WTC11 (cell line): ENCODE data around the gene FBN3. TPM values are rescaled to one million over a fixed set of nuclear protein-coding genes. Genes with fewer than 3 reads are reported as not detected.

ENCODE experiments used
- ATAC-seq: fragments of 200-7000 bp; cut with Tn5 transposase; 2 replicates; pipeline ENCODE4 v1.10.0; 2021; ENCODE audit warnings: mild to moderate bottlenecking, moderate library complexity
- CTCF ChIA-PET: fragments of 300-600 bp; sonication (Branson Sonifier 250); formaldehyde crosslinking; loops from one replicate; lab custom pipeline; 2021; ENCODE audit warnings: antibody characterized with exemption; lab: Charles Lee
- POLR2A ChIA-PET: fragments of 350-600 bp; sonication (Branson Sonifier 250); formaldehyde crosslinking; loops from one replicate; lab custom pipeline; 2021; ENCODE audit warnings: antibody characterized with exemption; lab: Charles Lee
- DNase-seq: peaks from one replicate; pipeline ENCODE4 v3.0.0; 2021; ENCODE audit warnings: low spot score
- H3K27ac Mint-ChIP-seq: 2 replicates; pipeline ENCODE4 v1.8.0; 2021; ENCODE audit warnings: mixed read lengths
- H3K27me3 Mint-ChIP-seq: 2 replicates; pipeline ENCODE4 v1.8.0; 2021; ENCODE audit warnings: low read depth, mild to moderate bottlenecking, moderate library complexity, mixed read lengths
- H3K36me3 Mint-ChIP-seq: 2 replicates; pipeline ENCODE4 v1.8.0; 2021; ENCODE audit warnings: mixed read lengths
- H3K4me1 Mint-ChIP-seq: 2 replicates; pipeline ENCODE4 v1.8.0; 2022; ENCODE audit warnings: mixed read lengths
- H3K4me3 Mint-ChIP-seq: 2 replicates; pipeline ENCODE4 v1.8.0; 2021; ENCODE audit warnings: mild to moderate bottlenecking, moderate library complexity, mixed read lengths
- H3K9me3 Mint-ChIP-seq: 2 replicates; pipeline ENCODE4 v1.8.0; 2021; ENCODE audit warnings: mixed read lengths
- ATF1 ChIP-seq: sonication (generic); formaldehyde crosslinking; IDR thresholded peaks from 2 replicates; pipeline ENCODE4 v1.8.1; 2023; ENCODE audit warnings: mild to moderate bottlenecking, moderate library complexity, missing genetic modification reagents
- ATF2 ChIP-seq: sonication (generic); formaldehyde crosslinking; IDR thresholded peaks from 2 replicates; pipeline ENCODE4 v1.8.1; 2022; ENCODE audit warnings: low read depth, missing genetic modification reagents, borderline replicate concordance
- ATF6 ChIP-seq: sonication (generic); formaldehyde crosslinking; IDR thresholded peaks from 2 replicates; pipeline ENCODE4 v1.8.1; 2023; ENCODE audit warnings: mild to moderate bottlenecking, missing genetic modification reagents
- CREB1 ChIP-seq: sonication (generic); formaldehyde crosslinking; IDR thresholded peaks from 2 replicates; pipeline ENCODE4 v1.8.0; 2023; ENCODE audit warnings: mild to moderate bottlenecking, missing genetic modification reagents
- ELF4 ChIP-seq: sonication (generic); formaldehyde crosslinking; IDR thresholded peaks from 2 replicates; pipeline ENCODE4 v1.8.1; 2022; ENCODE audit warnings: low read depth, mild to moderate bottlenecking, moderate library complexity, missing genetic modification reagents
- ERG ChIP-seq: fragments of 250-450 bp; sonication (Bioruptor Pico); IDR thresholded peaks from 2 replicates; pipeline ENCODE4 v1.8.0; 2021; ENCODE audit warnings: mild to moderate bottlenecking
- JAZF1 ChIP-seq: fragments of 250-450 bp; sonication (Bioruptor Pico); IDR thresholded peaks from 2 replicates; pipeline ENCODE4 v1.9.0; 2021; ENCODE audit warnings: moderate library complexity, mild to moderate bottlenecking, inconsistent platforms
- JUN ChIP-seq: sonication (generic); formaldehyde crosslinking; IDR thresholded peaks from 2 replicates; pipeline ENCODE4 v1.8.0; 2023; ENCODE audit warnings: mild to moderate bottlenecking, missing genetic modification reagents
- NFATC4 ChIP-seq: fragments of 250-450 bp; sonication (Bioruptor Pico); IDR thresholded peaks from 2 replicates; pipeline ENCODE4 v1.9.0; 2021; ENCODE audit warnings: mild to moderate bottlenecking
- RELA ChIP-seq: sonication (generic); formaldehyde crosslinking; IDR thresholded peaks from 2 replicates; pipeline ENCODE4 v1.8.1; 2022; ENCODE audit warnings: missing genetic modification reagents, mild to moderate bottlenecking, borderline replicate concordance
- SP1 ChIP-seq: sonication (generic); formaldehyde crosslinking; conservative IDR thresholded peaks from 2 replicates; pipeline ENCODE4 v1.8.1; 2022; ENCODE audit warnings: missing genetic modification reagents
- STAT6 ChIP-seq: sonication (generic); formaldehyde crosslinking; conservative IDR thresholded peaks from 2 replicates; pipeline ENCODE4 v1.8.1; 2023; ENCODE audit warnings: mild to moderate bottlenecking, low read depth, missing genetic modification reagents, moderate library complexity
- USF1 ChIP-seq: sonication (generic); formaldehyde crosslinking; IDR thresholded peaks from 2 replicates; pipeline ENCODE4 v1.8.0; 2022; ENCODE audit warnings: mild to moderate bottlenecking, missing genetic modification reagents
- ZNF232 ChIP-seq: sonication (generic); formaldehyde crosslinking; IDR thresholded peaks from 2 replicates; pipeline ENCODE4 v1.8.0; 2022; ENCODE audit warnings: mild to moderate bottlenecking, missing genetic modification reagents
- ZNF281 ChIP-seq: sonication (generic); formaldehyde crosslinking; IDR thresholded peaks from 2 replicates; pipeline ENCODE4 v1.8.0; 2023; ENCODE audit warnings: mild to moderate bottlenecking, missing genetic modification reagents
- ZNF317 ChIP-seq: sonication (generic); formaldehyde crosslinking; IDR thresholded peaks from 2 replicates; pipeline ENCODE4 v1.8.1; 2023; ENCODE audit warnings: low read depth, mild to moderate bottlenecking, moderate library complexity, missing genetic modification reagents, borderline replicate concordance
- ZNF423 ChIP-seq: fragments of 250-450 bp; sonication (Bioruptor Pico); IDR thresholded peaks from 2 replicates; pipeline ENCODE4 v2.1.2; 2022; ENCODE audit warnings: mild to moderate bottlenecking, moderate library complexity
- ZSCAN18 ChIP-seq: fragments of 250-450 bp; sonication (Bioruptor Pico); IDR thresholded peaks from 2 replicates; pipeline ENCODE4 v2.1.2; 2022; ENCODE audit warnings: mild to moderate bottlenecking, moderate library complexity
- total RNA-seq: library from RNA; stranded (reverse); gene quantifications from 3 replicates; pipeline ENCODE4 v1.2.3, GENCODE V29; 2021

Gene FBN3
- total RNA-seq, 1 experiment from 2014 or later = 54.8 TPM

- no peak for TF ChIP-seq ZNF423 (CRISPR knock-in tag)
- TF ChIP-seq RELA (CRISPR knock-in tag) = no peak
- TF ChIP-seq, all 79 proteins: peak for 0
Measured at GRCh38 chr19:8042900-8043299, 106.5 kb downstream of the FBN3 start (continued).

- ChIA-PET POLR2A (no interaction called here), CTCF (interaction anchor here (1.4 kb wide), 1 partner anchor 39 kb away, joined by 6 read pairs; no protein-coding TSS in a partner anchor)
- peaks cover 16% of the 10 kb centered on the region for H3K27me3 Mint-ChIP-seq
- TF ChIP-seq ZNF281 (CRISPR knock-in tag) (no peak), ZSCAN18 (CRISPR knock-in tag) (no peak), CREB1 (CRISPR knock-in tag) (no peak), ZNF232 (CRISPR knock-in tag) (no peak), STAT6 (CRISPR knock-in tag) (no peak), SP1 (CRISPR knock-in tag) (no peak), ELF4 (CRISPR knock-in tag) (no peak), JUN (CRISPR knock-in tag) (no peak)
- no peak for ATAC-seq
- no peak for DNase-seq
- H3K9me3 Mint-ChIP-seq = peaks cover 4% of the 10 kb centered on the region; the same call in 1 of the 2 replicates
- H3K36me3 Mint-ChIP-seq = no peaks in the 10 kb centered on the region
- H3K4me1 Mint-ChIP-seq = no peaks in the 10 kb centered on the region
- no peak overlapping the region for H3K27ac Mint-ChIP-seq
- no peak overlapping the region for H3K4me3 Mint-ChIP-seq
Measured at GRCh38 chr19:8041531-8041931, 107.9 kb downstream of the FBN3 start.

- Mint-ChIP-seq H3K4me1 (0 out of 2 replicates have a peak, but pooled peaks cover 4% of the 10 kb centered on the region), H3K27me3 (peaks cover 15% of the 10 kb centered on the region), H3K27ac (no peak overlapping the region), H3K9me3 (peaks cover 4% of the 10 kb centered on the region; the same call in 1 of the 2 replicates), H3K36me3 (no peaks in the 10 kb centered on the region), H3K4me3 (no peak overlapping the region)
- ATAC-seq (no peak), DNase-seq (no peak)
- POLR2A ChIA-PET = no interaction called here
- CTCF ChIA-PET = no interaction called here
- no peak for TF ChIP-seq ERG
- TF ChIP-seq USF1 (CRISPR knock-in tag) = no peak
- TF ChIP-seq JAZF1 (CRISPR knock-in tag) = no peak
- TF ChIP-seq ATF2 = no peak
- TF ChIP-seq ATF1 (CRISPR knock-in tag) = no peak
- TF ChIP-seq ATF6 = no peak
- no peak for TF ChIP-seq ZNF317 (CRISPR knock-in tag)
- no peak for TF ChIP-seq ZSCAN18 (CRISPR knock-in tag)
- TF ChIP-seq NFATC4 (CRISPR knock-in tag) = no peak
Measured at GRCh38 chr19:8039231-8039630, 110.2 kb downstream of the FBN3 start.
